RPMI7951 (cell line): ENCODE data around the gene MYRFL. TPM values are rescaled to one million over a fixed set of nuclear protein-coding genes. Genes with fewer than 3 reads are reported as not detected.

Experiments
- DNase-seq: peaks from one replicate; pipeline ENCODE4 v3.0.0-alpha.2; 2012; ENCODE audit warnings: low read depth
- total RNA-seq: library from RNA; depleted of rRNA; stranded (reverse); fragments of >200 nt; shearing (Covaris generic); gene quantifications from 2 replicates; pipeline ENCODE4 v1.2.3, GENCODE V29; 2014

Gene MYRFL
- total RNA-seq, 1 experiment from 2014 or later: not detected

DNA sequence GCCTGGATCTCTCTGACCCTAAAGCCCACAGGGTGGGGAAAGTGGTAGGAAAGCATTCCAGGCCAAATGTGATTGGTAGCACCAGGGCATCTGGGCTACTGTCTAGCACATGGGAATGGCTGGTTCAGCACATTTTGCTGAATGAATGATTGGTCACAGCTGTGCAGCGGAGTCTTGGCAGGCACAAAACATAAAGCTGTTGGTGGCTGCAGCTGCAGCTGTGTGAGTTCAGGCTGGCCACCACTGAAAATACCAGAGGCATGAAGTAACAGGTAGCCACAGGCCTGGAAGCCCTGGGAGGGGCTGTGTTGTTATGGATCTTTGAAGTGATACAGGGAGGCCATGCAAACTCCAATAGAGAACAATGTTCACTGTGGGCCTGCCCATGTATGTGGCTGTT, 72.7 kb downstream of the MYRFL start:
- DNase-seq: peak; percentile 88

DNA sequence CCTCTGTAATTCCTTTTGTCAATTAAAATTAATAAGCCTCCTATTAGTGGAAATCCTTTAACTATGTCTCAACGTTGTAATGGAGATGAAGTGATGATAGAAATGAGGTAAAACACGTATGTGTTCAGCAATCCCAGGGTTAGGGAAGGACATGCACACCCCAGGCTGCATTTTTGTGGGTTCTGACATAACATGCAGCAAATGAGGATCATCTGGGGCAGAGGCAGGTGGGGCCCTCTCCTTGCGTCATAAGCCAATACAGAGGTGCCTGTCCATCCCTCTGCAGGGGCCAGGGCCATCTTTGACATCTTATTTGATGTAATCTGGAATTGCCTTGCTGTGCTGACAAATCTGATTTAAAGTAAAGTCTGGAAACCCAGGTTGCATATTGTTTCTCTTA, 73.2 kb downstream of the MYRFL start:
- DNase-seq: peak; percentile 33

GRCh38 chr12:69900720-69901131, 75.7 kb downstream of the MYRFL start:
- peak; percentile 45 for DNase-seq

DNA sequence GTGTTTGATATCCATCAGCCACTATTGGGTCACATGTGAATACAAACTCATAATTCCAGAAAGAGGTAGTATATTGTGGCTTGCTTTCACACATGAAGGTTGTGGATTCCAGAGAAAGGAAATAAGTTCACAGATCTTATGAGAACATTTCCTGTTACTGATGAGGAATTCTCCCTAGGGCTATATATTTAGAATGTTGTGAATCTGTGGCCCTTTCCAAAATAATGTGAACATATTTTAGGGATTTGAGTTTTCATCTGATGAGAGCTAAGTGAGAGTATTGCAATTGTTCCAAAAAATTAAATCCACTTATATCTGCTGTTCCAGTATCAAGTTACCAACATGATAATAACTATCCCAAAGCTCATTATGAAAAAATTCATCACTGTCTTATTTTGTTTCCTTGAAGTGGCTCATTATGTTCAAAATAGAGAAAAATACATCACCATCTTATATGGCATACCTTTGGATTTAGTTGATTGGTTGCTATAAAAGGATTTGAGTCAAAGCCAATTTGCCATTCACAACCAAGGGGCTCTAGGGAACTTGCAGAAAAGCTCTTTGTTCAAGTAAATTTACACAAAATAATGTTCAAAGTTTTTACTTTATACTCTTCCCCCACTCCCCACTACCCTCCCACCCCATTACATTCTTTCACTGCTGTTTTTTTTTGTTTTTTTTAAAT, 76.3 kb downstream of the MYRFL start:
- peak; percentile 6 for DNase-seq

DNA sequence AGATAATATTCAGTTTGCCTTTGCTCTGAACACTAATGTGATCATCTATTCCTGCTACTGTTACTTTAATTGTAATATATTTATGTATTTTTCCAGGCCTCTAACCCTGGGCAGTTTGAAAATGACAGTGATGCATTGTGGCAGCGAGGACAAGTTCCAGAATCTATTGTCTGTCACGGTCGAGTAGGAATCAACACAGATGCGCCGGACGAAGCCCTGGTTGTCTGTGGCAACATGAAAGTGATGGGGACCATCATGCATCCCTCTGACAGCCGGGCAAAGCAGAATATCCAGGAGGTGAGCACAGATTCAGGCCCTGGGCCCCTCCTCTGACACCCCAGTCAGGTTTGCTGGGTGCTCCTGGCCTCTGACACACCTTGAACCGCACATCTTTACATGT, 78.5 kb downstream of the MYRFL start:
- no peak for DNase-seq

DNA sequence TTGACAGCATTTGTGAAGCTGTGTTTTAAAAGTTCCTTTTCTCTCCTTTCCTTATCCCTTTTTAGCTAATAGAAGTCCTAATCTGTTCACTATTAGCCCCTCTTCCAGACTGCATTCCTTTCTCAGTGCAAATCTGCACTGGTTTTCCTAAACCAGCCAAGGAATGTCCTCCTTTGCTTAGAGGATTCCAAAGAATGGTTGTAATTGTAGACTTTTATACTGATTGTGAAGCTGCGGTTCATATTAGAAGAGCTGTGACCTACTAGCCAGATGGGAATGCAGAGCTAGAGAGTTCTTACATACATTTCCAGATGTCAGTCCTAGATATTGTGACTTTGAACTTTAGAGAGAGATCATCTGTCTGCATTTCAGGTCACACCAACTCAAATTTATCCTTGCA, 79.8 kb downstream of the MYRFL start:
- peak; percentile 16 for DNase-seq

GRCh38 chr12:69905801-69906200, 80.8 kb downstream of the MYRFL start:
- DNase-seq: no peak

- DNase-seq: no peak
Observed at GRCh38 chr12:69906411-69907216, 81.6 kb downstream of the MYRFL start.

- no peak for DNase-seq
Observed at GRCh38 chr12:69908203-69908602, 83.2 kb downstream of the MYRFL start.

DNA sequence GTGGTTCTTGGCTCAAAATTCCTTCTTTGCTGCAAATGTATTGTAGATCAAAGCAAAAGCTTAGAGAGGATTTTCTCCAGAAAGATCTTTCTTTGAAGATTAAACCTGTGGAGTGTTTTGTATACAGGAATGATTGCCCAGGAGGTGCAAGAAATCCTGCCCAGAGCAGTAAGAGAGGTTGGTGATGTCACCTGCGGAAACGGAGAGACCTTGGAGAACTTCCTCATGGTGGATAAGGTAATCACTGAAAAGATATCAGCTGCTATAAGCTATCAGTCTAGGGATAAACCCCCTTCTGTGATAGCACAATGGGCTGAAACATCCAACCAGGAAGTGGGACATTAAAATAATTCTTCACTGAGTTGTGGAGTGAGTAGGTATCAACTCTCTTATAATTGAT, 85.7 kb downstream of the MYRFL start:
- DNase-seq: no peak

- no peak for DNase-seq
Observed at GRCh38 chr12:69913526-69913925, 88.5 kb downstream of the MYRFL start.

GRCh38 chr12:69915964-69916363, 90.9 kb downstream of the MYRFL start:
- DNase-seq: no peak

DNA sequence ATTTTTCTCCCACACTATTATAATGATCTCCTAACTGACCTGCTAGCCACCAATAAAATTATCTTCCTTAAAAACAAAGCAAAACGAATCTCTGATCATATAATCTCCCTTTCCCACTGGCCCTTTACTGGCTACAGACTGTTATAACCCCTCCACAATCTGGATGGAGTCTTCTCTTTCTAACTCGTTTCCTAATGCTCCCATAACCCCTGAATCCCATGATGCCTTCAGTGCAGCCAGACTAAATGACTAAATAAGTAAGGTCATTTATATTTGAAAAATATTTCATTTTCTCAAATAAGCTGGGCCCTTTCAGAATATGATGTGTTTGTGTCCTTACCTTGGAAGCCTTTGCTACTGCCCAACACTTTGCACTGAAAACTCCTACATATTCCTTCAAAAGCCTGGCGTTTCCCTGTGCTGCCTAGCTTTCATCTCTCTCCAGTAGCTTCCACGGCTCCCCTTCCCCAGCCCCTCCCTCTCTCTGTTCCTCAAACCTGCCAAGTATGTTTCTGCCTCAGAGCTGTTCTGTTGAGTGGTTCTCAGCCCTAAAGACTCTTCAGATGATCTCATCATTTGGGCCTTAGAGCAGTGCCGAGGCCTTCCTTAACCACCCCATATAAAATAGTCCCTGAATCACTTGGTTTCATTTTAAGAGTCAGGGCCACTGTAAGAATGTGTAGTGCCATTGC, 91.7 kb downstream of the MYRFL start:
- DNase-seq: no peak

GRCh38 chr12:69918287-69918686, 93.3 kb downstream of the MYRFL start:
- DNase-seq: no peak

- DNase-seq: no peak
Observed at GRCh38 chr12:69919495-69919894, 94.5 kb downstream of the MYRFL start.

DNA sequence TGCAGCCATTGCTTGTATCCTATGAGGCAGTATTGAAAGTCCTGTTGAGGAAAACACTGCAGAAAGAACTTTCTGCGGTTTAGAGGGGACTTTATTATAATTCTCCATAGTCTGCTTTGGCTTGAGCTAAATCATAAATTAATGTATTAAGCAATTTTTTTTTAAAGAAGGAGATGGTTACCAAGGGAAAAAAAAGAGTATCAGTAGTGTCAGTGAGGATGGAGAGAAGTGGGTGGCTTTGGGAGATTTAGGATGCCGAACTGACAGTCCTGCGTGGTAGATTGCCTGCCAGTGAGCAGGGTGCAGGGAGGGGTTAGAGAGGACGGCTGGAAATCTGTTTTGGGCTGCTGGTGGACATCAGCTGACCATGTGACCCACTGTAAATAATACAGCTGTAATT, 96.8 kb downstream of the MYRFL start:
- DNase-seq: no peak

- DNase-seq: no peak
Observed at GRCh38 chr12:69922999-69923398, 98.0 kb downstream of the MYRFL start.

DNA sequence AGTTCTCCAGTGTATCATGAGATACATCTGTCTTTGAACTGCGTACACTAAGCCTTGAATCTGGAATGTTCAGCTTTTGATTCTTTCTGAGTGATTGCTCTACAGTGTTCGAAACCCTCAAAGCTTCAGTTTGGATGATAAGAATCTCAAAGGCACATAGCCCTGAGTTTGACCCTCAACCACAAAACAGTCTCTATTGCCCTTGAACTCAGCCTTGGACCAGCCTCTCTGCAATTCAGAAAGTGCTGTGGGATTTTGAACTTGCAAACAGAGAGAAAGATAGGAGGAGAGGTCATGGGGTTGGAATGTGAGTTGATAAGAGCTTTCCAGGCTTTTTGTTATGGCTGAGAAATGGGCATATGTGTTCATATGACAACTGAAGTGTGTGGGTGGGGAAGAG, 100.3 kb downstream of the MYRFL start:
- DNase-seq: no peak

DNA sequence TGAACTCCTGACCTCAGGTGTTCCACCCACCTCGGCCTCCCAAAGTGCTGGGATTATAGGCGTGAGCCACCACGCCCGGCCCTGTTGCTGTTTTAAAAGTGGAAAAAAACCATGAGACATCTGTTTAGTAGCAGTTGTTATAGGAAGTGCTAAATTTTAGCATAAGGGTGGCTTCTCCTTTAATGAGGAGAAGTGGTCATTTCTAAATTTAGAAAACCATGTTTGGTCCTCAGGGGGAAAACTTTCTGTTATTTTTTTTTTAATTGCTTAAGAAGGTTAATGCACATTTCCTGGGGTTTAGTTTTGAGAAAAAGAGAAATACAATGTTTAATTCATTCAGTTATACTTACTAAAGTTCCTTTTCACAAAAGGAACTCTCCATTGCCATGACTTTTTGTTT, 102.1 kb downstream of the MYRFL start:
- DNase-seq: no peak

- no peak for DNase-seq
Observed at GRCh38 chr12:69929125-69929524, 104.1 kb downstream of the MYRFL start.

- no peak for DNase-seq
Observed at GRCh38 chr12:69929531-69929930, 104.5 kb downstream of the MYRFL start.

DNA sequence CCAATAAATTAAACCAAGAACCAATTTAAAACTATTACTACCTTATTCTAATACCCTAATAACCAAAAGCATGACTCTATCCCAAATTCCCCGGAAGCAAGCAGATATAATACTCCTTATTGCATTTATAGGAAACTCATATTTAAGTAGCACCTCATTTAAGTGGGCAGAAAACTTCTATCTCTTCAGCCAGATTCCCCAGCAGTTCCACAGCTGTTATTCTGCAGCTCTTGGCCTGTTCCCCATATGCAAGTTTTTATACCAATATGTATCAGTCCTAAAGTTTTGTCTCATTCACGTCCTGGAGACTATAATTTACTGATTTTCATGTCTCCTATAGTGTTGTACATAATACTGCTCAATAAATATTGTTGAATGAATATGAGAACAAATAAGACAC, 106.5 kb downstream of the MYRFL start:
- DNase-seq: no peak

DNA sequence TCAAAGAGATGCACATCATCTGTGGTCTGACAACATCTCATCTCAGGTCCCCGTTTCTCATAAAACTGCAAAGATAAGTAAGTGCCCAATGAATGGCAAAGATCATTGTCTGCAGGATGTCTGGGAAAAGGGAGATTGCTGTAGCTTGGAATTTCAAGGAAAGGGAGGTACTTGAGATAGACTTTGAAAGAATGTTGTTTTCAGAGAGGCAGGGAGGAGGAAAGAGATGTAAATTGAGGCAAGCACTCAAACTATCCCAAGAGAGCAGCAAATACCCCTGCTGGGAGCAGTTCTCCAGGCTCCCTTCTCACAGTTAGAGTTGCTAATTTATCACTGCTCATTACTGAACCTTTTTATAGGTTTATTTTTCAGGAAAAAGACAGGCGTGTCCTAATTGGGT, 107.1 kb downstream of the MYRFL start:
- DNase-seq: no peak
